IPS-20b (cell line): ENCODE results near the gene IL31RA.

Source experiments
- H3K27ac ChIP-seq: one replicate; pipeline ENCODE4 v1.5.1; 2013; ENCODE audit warnings: low read length
- H3K27me3 ChIP-seq: 2 replicates; pipeline ENCODE4 v1.6.1; 2013; ENCODE audit warnings: mild to moderate bottlenecking, low read length, inconsistent platforms; ENCODE audit not compliant: insufficient read depth
- H3K36me3 ChIP-seq: 2 replicates; pipeline ENCODE4 v1.6.1; 2013; ENCODE audit warnings: low read depth, mild to moderate bottlenecking, inconsistent platforms, low read length, moderate library complexity; ENCODE audit not compliant: insufficient read depth
- H3K4me1 ChIP-seq: 2 replicates; pipeline ENCODE4 v1.6.1; 2013; ENCODE audit warnings: mild to moderate bottlenecking, control low read depth, inconsistent platforms, low read length, moderate library complexity; ENCODE audit not compliant: insufficient read depth
- H3K4me3 ChIP-seq: 2 replicates; pipeline ENCODE4 v1.5.1; 2013; ENCODE audit warnings: mild to moderate bottlenecking, low read length, inconsistent platforms
- H3K9ac ChIP-seq: 2 replicates; pipeline ENCODE4 v1.6.1; 2013; ENCODE audit warnings: low read depth, mild to moderate bottlenecking, inconsistent platforms, low read length, moderate library complexity
- H3K9me3 ChIP-seq: 2 replicates; pipeline ENCODE4 v1.6.1; 2013; ENCODE audit warnings: mild to moderate bottlenecking, low read depth, low read length, inconsistent platforms; ENCODE audit not compliant: insufficient read depth

Gene IL31RA

DNA sequence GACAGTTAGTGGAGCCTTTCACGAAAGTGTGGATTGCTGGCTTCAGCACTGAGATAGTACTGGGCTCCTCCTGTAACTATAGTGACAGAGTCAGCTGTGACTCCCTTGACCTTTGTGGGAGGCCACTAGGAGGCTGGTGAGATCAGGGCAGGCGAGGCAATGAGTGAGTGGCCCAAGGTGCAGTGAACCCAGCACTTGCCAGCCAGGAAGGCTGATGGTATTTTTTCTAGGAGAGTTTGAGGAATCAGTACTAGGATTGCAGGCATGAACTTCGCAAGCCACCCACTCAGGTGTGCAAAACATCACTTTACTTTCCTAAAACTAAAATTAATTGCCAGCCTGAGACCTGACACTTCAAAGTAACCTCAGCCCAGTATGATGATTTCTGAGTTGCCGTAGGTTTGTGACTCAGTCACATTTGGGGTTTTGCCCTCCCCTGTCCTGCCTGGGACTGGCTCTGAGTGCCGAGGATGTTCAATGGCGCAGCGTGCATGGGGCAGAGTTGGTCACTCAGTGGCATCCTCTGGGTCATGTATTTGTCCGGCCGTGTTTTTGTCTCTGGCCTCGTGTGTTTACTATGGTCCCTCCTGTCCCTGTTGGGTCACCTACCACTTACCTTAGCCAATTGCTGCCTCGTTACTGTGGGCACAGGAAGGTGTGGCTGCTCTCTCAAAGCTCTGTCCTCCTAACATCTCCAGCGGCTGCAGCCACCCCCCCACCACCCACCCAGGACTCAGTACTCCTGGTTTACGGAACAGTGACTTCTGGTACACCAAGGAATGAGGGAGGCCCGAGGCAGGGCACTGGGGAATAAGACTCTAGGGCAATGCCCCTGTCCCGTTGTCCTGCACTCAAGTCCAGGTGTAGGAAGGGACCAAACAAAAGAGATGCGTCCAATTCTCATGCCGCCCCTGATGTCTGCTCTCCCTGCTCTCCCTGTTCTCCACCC is 67.2 kb downstream of the IL31RA start:
- H3K27ac ChIP-seq = no peak overlapping the region
- H3K9ac ChIP-seq = no peak overlapping the region
- no peaks in the 10 kb centered on the region for H3K9me3 ChIP-seq
- H3K27me3 ChIP-seq = no peaks in the 10 kb centered on the region
- H3K36me3 ChIP-seq = no peaks in the 10 kb centered on the region
- no peak overlapping the region for H3K4me3 ChIP-seq
- H3K4me1 ChIP-seq = no peaks in the 10 kb centered on the region

- Histone ChIP-seq H3K9me3 (no peaks in the 10 kb centered on the region), H3K36me3 (no peaks in the 10 kb centered on the region), H3K9ac (no peak overlapping the region), H3K27ac (no peak overlapping the region), H3K4me3 (no peak overlapping the region), H3K27me3 (no peaks in the 10 kb centered on the region), H3K4me1 (no peaks in the 10 kb centered on the region)
These were observed 68.5 kb downstream of the IL31RA start for GRCh38 chr5:55919625-55920024.

DNA sequence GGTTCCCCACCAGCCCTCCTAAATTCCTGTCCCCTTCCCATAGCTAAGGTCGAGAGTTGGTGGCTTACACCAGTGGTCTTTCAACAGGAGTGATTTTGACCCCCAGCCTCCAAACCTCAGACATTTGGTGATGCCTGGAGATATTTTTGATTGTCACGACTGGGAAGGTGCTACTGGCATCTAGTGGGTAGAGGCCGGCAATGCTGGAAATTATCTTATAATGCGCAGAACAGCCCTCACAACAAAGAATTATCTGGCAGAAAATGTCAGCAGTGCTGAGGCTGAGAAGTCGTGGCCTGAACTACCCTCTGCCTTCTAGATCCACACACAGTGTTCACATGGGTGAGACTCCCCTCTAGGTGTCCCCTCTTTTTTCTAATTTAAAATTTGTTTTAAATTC is 69.6 kb downstream of the IL31RA start:
- Histone ChIP-seq H3K36me3 (no peaks in the 10 kb centered on the region), H3K4me3 (no peak overlapping the region), H3K27ac (no peak overlapping the region), H3K27me3 (no peaks in the 10 kb centered on the region), H3K9ac (no peak overlapping the region), H3K9me3 (no peaks in the 10 kb centered on the region; the same call in 1 of the 2 replicates), H3K4me1 (no peaks in the 10 kb centered on the region)

- Histone ChIP-seq H3K36me3 (no peaks in the 10 kb centered on the region), H3K27ac (no peak overlapping the region), H3K4me1 (no peaks in the 10 kb centered on the region), H3K27me3 (no peaks in the 10 kb centered on the region), H3K9me3 (no peaks in the 10 kb centered on the region; the same call in 1 of the 2 replicates), H3K4me3 (no peak overlapping the region), H3K9ac (no peak overlapping the region)
These were observed 70.5 kb downstream of the IL31RA start for GRCh38 chr5:55921617-55922016.

DNA sequence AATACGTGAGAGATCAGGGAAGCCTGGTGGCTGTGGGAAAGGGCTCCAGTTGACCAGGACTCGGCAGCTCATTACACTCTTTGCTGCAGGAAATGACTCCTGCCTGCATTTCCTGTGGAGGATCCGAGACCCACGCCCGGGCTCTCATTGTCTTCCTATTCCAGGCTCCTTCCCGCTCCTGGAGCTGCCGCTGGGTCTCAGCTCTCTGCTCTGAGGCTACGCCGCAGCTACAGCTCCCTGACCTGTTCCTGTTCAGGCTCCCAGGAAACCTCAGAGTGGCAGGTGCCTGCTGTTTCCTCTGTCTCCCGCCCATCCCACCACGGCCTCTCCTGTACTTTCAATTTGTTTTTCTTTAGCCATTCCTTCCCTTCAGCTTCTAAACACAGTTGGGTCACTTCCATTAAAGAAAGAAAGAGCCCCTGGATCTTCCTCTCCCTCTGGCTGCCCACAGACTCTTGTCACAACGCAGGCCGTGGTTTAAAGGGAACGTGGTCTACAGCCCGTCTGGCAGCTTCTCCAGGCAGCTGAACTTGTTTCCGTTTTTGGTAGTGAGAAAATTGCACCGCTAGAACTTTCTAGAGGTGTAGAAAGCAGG is 72.1 kb downstream of the IL31RA start:
- no peak overlapping the region for H3K9ac ChIP-seq
- no peaks in the 10 kb centered on the region for H3K36me3 ChIP-seq
- H3K4me1 ChIP-seq = no peaks in the 10 kb centered on the region
- H3K27me3 ChIP-seq = no peaks in the 10 kb centered on the region
- H3K27ac ChIP-seq = no peak overlapping the region
- no peak overlapping the region for H3K4me3 ChIP-seq
- H3K9me3 ChIP-seq = no peaks in the 10 kb centered on the region; the same call in 1 of the 2 replicates

- Histone ChIP-seq H3K36me3 (no peaks in the 10 kb centered on the region), H3K4me1 (no peaks in the 10 kb centered on the region), H3K27me3 (no peaks in the 10 kb centered on the region), H3K9me3 (no peaks in the 10 kb centered on the region; the same call in 1 of the 2 replicates), H3K9ac (no peak overlapping the region), H3K4me3 (no peak overlapping the region), H3K27ac (no peak overlapping the region)
These were observed 72.8 kb downstream of the IL31RA start for GRCh38 chr5:55923865-55924500.

DNA sequence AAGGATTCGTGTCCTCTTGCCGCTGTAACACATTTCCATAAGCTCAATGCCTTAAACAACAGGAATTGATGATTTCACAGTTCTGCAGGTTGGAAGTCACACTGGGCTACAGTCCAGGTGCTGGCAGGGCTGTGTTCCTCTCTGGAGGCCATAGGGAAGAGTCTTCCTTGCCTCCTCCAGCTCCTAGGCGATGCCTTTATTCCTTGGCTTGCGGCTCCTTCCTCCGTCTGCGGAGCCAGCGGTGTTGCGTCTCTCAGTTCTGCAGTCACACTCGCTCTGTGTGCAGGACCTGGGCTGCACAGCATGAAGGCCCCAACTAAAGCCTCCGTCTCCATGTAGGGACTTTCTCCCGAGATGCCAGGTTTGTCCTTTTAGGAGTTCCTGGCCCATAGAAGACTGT is 73.6 kb downstream of the IL31RA start:
- Histone ChIP-seq H3K27me3 (no peaks in the 10 kb centered on the region), H3K4me1 (no peaks in the 10 kb centered on the region), H3K9ac (no peak overlapping the region), H3K9me3 (no peaks in the 10 kb centered on the region; the same call in 1 of the 2 replicates), H3K27ac (no peak overlapping the region), H3K36me3 (no peaks in the 10 kb centered on the region), H3K4me3 (no peak overlapping the region)

DNA sequence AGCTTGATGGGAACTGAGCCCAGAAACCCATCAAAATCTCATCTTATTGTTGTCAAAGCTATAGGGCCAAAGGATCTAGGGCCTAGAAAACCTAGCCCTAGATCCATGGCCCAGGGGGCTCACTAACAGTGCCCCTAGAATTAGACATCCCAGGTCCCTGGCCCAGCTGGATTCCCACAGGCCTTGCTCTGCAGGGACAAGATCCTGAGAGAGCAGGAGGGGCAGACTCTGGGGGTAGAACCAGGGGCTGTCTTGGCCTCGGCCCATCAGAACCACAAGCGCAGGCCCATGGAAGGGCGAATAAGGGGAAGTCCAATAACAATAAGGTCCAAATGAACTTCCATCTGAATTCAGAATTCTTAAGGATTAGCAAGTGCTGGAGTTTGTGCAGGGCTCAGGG is 74.0 kb downstream of the IL31RA start:
- Histone ChIP-seq H3K4me1 (no peaks in the 10 kb centered on the region), H3K27me3 (no peaks in the 10 kb centered on the region), H3K4me3 (no peak overlapping the region), H3K9me3 (no peaks in the 10 kb centered on the region; the same call in 1 of the 2 replicates), H3K27ac (no peak overlapping the region), H3K36me3 (no peaks in the 10 kb centered on the region), H3K9ac (no peak overlapping the region)

DNA sequence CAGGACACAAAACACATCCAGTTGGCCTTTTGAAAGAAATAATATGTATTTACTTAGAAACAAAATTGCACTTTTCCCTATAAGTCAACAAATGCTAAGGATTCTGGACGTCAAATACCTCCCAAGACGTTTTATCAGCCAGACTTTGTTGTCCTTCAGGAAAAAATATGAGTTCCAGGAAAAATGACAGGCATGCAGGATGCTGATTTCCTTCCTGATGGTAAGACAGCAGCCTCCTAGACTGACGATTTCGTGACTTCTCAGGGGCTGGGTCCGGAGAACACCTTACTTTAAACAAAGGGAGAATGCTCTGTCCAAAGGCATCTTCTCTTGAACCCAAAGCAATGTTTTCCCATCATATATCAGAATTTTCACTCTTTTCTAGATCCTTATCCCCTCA is 74.6 kb downstream of the IL31RA start:
- no peaks in the 10 kb centered on the region; the same call in 1 of the 2 replicates for H3K9me3 ChIP-seq
- H3K4me3 ChIP-seq = no peak overlapping the region
- H3K4me1 ChIP-seq = no peaks in the 10 kb centered on the region
- H3K27ac ChIP-seq = no peak overlapping the region
- H3K36me3 ChIP-seq = no peaks in the 10 kb centered on the region
- H3K9ac ChIP-seq = no peak overlapping the region
- no peaks in the 10 kb centered on the region for H3K27me3 ChIP-seq

DNA sequence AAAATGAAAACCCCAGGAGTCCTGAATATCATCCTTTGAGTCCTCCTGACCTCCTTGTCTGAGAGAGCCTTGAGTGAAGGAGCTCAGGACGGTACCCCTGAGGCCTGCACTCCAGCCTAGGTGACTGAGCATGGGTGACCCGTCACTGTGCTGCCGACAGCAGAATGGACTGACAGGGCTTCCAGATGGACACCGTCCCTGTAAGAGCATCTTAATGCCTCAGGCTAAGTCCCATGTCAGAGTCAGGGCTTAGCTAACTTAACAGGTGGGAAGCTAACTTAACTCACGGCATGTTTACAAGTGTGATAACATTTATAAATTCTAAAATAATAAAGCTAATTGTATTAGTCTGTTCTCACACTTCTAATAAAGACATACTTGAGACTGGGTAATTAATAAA is 75.3 kb downstream of the IL31RA start:
- Histone ChIP-seq H3K27me3 (no peaks in the 10 kb centered on the region), H3K9ac (no peak overlapping the region), H3K4me1 (no peaks in the 10 kb centered on the region)

GRCh38 chr5:55927861-55928655 is 76.9 kb downstream of the IL31RA start:
- Histone ChIP-seq H3K27ac (no peak overlapping the region), H3K36me3 (no peaks in the 10 kb centered on the region), H3K4me3 (no peak overlapping the region), H3K27me3 (no peaks in the 10 kb centered on the region), H3K4me1 (no peaks in the 10 kb centered on the region), H3K9ac (no peak overlapping the region), H3K9me3 (no peaks in the 10 kb centered on the region; the same call in 1 of the 2 replicates)

More for the DNA sequence above, 75.3 kb downstream of the IL31RA start:
- no peaks in the 10 kb centered on the region for H3K36me3 ChIP-seq
- no peak overlapping the region for H3K27ac ChIP-seq
- no peaks in the 10 kb centered on the region; the same call in 1 of the 2 replicates for H3K9me3 ChIP-seq
- H3K4me3 ChIP-seq = no peak overlapping the region
